Epithelial cell of esophagus (primary cell): ENCODE results near the gene IL6R.

Source experiments
- DNase-seq: peaks from one replicate; pipeline ENCODE4 v3.0.0; 2010; ENCODE audit warnings: low read depth
- H3K4me3 ChIP-seq: 2 replicates; pipeline ENCODE4 v1.5.1; 2011; ENCODE audit warnings: mild to moderate bottlenecking, low read length, control low read depth
- TF ChIP-seq, protein P1 (sequence below): IDR thresholded peaks from 2 replicates; pipeline ENCODE4 v1.5.1; 2011; ENCODE audit warnings: low read depth, mild to moderate bottlenecking, low read length, control low read depth, inconsistent platforms; ENCODE audit not compliant: insufficient read depth; ENCODE audit errors: missing control alignments

Gene IL6R

DNA sequence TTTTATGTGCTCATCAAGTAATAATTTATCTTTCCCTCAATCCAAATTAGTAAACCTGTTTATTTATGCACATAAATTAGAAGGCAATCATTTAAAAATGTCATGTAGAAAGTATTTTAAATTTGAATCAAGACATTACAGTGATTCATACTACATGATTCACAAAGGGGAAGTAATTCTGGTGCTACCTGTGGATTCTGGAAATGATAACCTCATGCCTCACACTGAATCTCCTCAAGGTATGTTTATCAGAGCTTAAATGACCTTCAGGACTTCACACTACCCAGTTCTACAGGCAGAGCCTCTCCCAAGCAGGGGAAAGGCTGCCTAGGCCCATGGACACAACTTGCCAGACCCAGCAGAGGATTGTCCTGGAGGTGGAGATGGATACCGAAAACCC is 71.6 kb downstream of the IL6R start:
- DNase-seq: peak; percentile 77
- TF ChIP-seq, protein P1, sequence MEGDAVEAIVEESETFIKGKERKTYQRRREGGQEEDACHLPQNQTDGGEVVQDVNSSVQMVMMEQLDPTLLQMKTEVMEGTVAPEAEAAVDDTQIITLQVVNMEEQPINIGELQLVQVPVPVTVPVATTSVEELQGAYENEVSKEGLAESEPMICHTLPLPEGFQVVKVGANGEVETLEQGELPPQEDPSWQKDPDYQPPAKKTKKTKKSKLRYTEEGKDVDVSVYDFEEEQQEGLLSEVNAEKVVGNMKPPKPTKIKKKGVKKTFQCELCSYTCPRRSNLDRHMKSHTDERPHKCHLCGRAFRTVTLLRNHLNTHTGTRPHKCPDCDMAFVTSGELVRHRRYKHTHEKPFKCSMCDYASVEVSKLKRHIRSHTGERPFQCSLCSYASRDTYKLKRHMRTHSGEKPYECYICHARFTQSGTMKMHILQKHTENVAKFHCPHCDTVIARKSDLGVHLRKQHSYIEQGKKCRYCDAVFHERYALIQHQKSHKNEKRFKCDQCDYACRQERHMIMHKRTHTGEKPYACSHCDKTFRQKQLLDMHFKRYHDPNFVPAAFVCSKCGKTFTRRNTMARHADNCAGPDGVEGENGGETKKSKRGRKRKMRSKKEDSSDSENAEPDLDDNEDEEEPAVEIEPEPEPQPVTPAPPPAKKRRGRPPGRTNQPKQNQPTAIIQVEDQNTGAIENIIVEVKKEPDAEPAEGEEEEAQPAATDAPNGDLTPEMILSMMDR: no peak
- H3K4me3 ChIP-seq: no peak overlapping the region

GRCh38 chr1:154478013-154478412 is 72.9 kb downstream of the IL6R start:
- no peak for DNase-seq
- no peak overlapping the region for H3K4me3 ChIP-seq
- TF ChIP-seq, protein P1: no peak

- no peak overlapping the region for H3K4me3 ChIP-seq
- TF ChIP-seq, protein P1: peak; percentile 16
- DNase-seq: peak; percentile 40
These were observed 73.5 kb downstream of the IL6R start for GRCh38 chr1:154478639-154479038.

GRCh38 chr1:154479764-154480421 is 74.8 kb downstream of the IL6R start:
- TF ChIP-seq, protein P1: peak; percentile 97
- peak; percentile 77 for DNase-seq
- H3K4me3 ChIP-seq: no peak overlapping the region

- H3K4me3 ChIP-seq: no peak overlapping the region
- TF ChIP-seq, protein P1: no peak
- no peak for DNase-seq
These were observed 75.9 kb downstream of the IL6R start for GRCh38 chr1:154481053-154481452.

DNA sequence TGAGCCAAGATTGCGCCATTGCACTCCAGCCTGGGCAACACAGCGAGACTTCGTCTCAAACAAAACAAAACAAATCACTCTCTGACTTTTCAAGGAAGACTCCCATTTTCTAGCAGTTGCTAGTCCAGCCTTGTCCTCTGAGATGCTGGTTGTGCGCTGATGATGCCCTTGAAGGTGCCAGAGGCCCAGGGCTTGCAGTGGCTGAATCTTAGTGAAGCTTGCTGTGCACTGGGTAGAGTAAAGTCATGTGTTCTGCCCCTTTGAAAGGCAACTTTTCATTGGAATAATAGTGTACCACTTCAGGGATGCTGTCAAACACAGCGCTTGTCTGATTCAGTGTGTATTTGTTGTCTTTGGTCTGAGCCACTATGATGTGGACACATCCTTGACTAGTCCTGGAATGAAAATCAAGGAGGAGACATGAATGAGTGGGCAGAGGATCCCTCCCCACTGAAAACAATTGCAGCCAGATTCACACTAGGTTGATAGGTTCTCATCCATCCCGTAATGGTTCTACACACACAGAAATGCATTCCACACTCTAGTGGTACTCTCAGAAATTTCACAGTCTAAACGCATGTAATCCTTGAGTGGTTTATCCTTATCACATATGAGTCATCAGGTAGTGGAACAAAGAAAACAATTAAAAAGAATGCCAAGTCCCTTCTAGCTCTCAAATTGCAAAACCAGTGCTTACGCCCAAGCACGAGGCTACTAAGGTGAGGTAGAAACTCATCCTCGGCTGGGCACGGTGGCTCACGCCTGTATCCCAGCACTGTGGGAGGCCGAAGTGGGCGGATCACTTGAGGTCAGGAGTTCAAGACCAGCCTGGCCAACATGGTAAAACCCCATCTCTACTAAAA is 79.0 kb downstream of the IL6R start:
- TF ChIP-seq, protein P1: no peak
- no peak overlapping the region for H3K4me3 ChIP-seq
- DNase-seq: peak; percentile 73
